Vagina (tissue), 2 donors: ENCODE data around the gene SPNS3. TPM values are rescaled to one million over a fixed set of nuclear protein-coding genes. Genes with fewer than 3 reads are reported as not detected.

ENCODE experiments used
- DNase-seq, 2 donors: peaks; one replicate each; pipeline ENCODE4 v3.0.0-alpha.2; 2017; ENCODE audit errors: extremely low spot score in 2 of 2
- H3K27ac ChIP-seq: fragments of 200-600 bp; sonication (generic); one replicate; pipeline ENCODE4 v1.5.1; 2019
- H3K27me3 ChIP-seq: fragments of 200-600 bp; sonication (generic); one replicate; pipeline ENCODE4 v1.5.1; 2019
- H3K36me3 ChIP-seq, 2 donors: fragments of 200-600 bp; sonication (generic); one replicate each; pipeline ENCODE4 v1.5.1; 2017 to 2019
- H3K4me1 ChIP-seq: fragments of 200-600 bp; sonication (generic); one replicate; pipeline ENCODE4 v1.5.1; 2019
- H3K4me3 ChIP-seq, 2 donors: fragments of 200-600 bp; sonication (generic); 1 replicate in 1 of 2; 2 replicates in 1 of 2; pipeline ENCODE4 v1.5.1; 2016 to 2019
- H3K9me3 ChIP-seq: fragments of 200-600 bp; sonication (generic); one replicate; pipeline ENCODE4 v1.5.1; 2019
- CTCF ChIP-seq, 3 experiments: fragments of 450-650 bp in 2 of 3; fragments of 200-600 bp in 1 of 3; sonication (generic) in 1 of 3; IDR thresholded peaks; one replicate each; pipeline ENCODE4 v1.5.1; 2017 to 2019; ENCODE audit warnings: antibody characterized with exemption in 3 of 3, mild to moderate bottlenecking in 2 of 3, moderate library complexity in 2 of 3
- POLR2A ChIP-seq, 2 donors: fragments of 450-650 bp; IDR thresholded peaks; one replicate each; pipeline ENCODE4 v1.6.1; 2017; ENCODE audit warnings: antibody characterized with exemption in 2 of 2, mild to moderate bottlenecking in 2 of 2, moderate library complexity in 2 of 2
- POLR2AphosphoS5 ChIP-seq, 2 donors: sonication (generic); formaldehyde crosslinking; IDR thresholded peaks; one replicate each; pipeline ENCODE4 v1.9.0; 2017; ENCODE audit warnings: antibody characterized with exemption in 2 of 2, mild to moderate bottlenecking in 2 of 2, low read depth in 1 of 2; ENCODE audit not compliant: insufficient read depth in 1 of 2
- intact Hi-C: fragments of 100-400 bp; cut with DNase I; formaldehyde crosslinking; loops from one replicate; pipeline ENCODE4 v1.15.1; 2023
- total RNA-seq: library from RNA; depleted of rRNA; stranded (reverse); fragments of >200 nt; gene quantifications from one replicate; pipeline ENCODE4 v1.2.3, GENCODE V29; 2016

The SPNS3 gene
- total RNA-seq, 1 donor from 2014 or later, result not detected

GRCh38 chr17:4479982-4480751, 46.4 kb downstream of the SPNS3 start:
- no peaks in the 10 kb centered on the region for H3K36me3 ChIP-seq
- TF ChIP-seq POLR2A (IDR thresholded peaks at IDR 0.05) (no peak), POLR2AphosphoS5 (IDR thresholded peaks at IDR 0.05; ENCODE audit: insufficient read depth in 1 of 2, low read depth in 1 of 2) (no peak), CTCF (IDR thresholded peaks at IDR 0.05) (no peak)
- no peak overlapping the region for H3K27ac ChIP-seq
- H3K4me1 ChIP-seq, result peaks cover 6% of the 10 kb centered on the region
- H3K4me3 ChIP-seq, result no peak overlapping the region
- intact Hi-C loops, result no loop called here
- H3K9me3 ChIP-seq, result no peaks in the 10 kb centered on the region
- DNase-seq, result no peak
- no peaks in the 10 kb centered on the region for H3K27me3 ChIP-seq

- DNase-seq, result no peak
- TF ChIP-seq CTCF (IDR thresholded peaks at IDR 0.05) (no peak), POLR2AphosphoS5 (IDR thresholded peaks at IDR 0.05; ENCODE audit: insufficient read depth in 1 of 2, low read depth in 1 of 2) (no peak), POLR2A (IDR thresholded peaks at IDR 0.05) (no peak)
- Histone ChIP-seq H3K27me3 (no peaks in the 10 kb centered on the region), H3K9me3 (no peaks in the 10 kb centered on the region), H3K36me3 (no peaks in the 10 kb centered on the region), H3K4me1 (peaks cover 1% of the 10 kb centered on the region), H3K4me3 (no peak overlapping the region), H3K27ac (no peak overlapping the region)
- intact Hi-C loops, result no loop called here
These were observed 47.5 kb downstream of the SPNS3 start for GRCh38 chr17:4480929-4481898.

- Histone ChIP-seq H3K36me3 (no peaks in the 10 kb centered on the region), H3K4me1 (no peaks in the 10 kb centered on the region), H3K27me3 (no peaks in the 10 kb centered on the region), H3K4me3 (no peak overlapping the region), H3K27ac (no peak overlapping the region), H3K9me3 (no peaks in the 10 kb centered on the region)
- TF ChIP-seq CTCF (IDR thresholded peaks at IDR 0.05), result no peak
- no peak for TF ChIP-seq POLR2AphosphoS5 (IDR thresholded peaks at IDR 0.05; ENCODE audit: insufficient read depth in 1 of 2, low read depth in 1 of 2)
- no peak for TF ChIP-seq POLR2A (IDR thresholded peaks at IDR 0.05)
- no peak for DNase-seq
- intact Hi-C loops, result no loop called here
These were observed 48.7 kb downstream of the SPNS3 start for GRCh38 chr17:4482338-4483011.

GRCh38 chr17:4483012-4483840, 49.5 kb downstream of the SPNS3 start:
- no peak overlapping the region for H3K27ac ChIP-seq
- H3K9me3 ChIP-seq, result no peaks in the 10 kb centered on the region
- no peaks in the 10 kb centered on the region for H3K4me1 ChIP-seq
- DNase-seq, result no peak
- no peak for TF ChIP-seq CTCF (IDR thresholded peaks at IDR 0.05)
- TF ChIP-seq POLR2A (IDR thresholded peaks at IDR 0.05), result no peak
- no peak for TF ChIP-seq POLR2AphosphoS5 (IDR thresholded peaks at IDR 0.05; ENCODE audit: insufficient read depth in 1 of 2, low read depth in 1 of 2)
- H3K36me3 ChIP-seq, result no peaks in the 10 kb centered on the region
- no peaks in the 10 kb centered on the region for H3K27me3 ChIP-seq
- H3K4me3 ChIP-seq, result no peak overlapping the region
- intact Hi-C loops, result no loop called here
